Activated gamma-delta T cell treated with Interleukin-2 at 50 U/mL for 16 hours (primary cell): ENCODE data around the gene GRM8.

ENCODE experiments used
- DNase-seq: peaks from one replicate; pipeline ENCODE4 v3.0.0-alpha.2; 2020

The GRM8 gene

DNA sequence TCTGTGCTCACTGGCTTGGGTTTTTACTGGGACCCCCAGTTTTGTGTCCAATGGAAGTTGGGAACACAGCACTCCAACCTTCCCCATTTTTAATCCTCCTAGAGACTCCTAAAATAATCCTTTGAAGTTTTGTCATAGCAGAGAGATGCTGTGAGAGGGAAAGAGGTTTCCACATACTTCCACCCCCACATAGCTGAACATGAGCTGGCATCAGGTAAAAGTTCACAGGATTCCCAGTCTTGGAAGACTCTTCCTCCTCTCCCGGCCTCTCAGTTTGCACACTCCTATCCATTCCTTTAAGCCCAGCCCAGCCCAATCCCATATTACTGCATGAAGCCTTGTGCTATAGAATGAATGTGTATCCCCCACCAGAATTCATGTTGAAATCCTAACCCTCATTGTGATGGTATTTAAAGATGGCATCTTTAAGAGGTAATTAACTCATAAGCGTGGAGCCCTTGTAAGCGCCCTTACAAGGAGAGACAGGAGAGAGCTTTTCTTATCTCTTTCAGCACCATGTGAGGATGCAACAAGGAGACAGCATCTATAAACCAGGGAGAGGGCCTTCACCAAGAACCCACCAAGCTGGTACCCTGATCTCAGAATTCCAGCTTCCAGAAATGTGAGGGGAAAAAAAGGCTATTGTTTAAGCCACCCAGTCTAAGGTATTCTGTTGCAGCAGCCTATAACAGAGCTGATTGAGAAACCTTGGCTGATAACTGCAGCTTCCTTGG is 22.4 kb downstream of the GRM8 start:
- no peak for DNase-seq

DNA sequence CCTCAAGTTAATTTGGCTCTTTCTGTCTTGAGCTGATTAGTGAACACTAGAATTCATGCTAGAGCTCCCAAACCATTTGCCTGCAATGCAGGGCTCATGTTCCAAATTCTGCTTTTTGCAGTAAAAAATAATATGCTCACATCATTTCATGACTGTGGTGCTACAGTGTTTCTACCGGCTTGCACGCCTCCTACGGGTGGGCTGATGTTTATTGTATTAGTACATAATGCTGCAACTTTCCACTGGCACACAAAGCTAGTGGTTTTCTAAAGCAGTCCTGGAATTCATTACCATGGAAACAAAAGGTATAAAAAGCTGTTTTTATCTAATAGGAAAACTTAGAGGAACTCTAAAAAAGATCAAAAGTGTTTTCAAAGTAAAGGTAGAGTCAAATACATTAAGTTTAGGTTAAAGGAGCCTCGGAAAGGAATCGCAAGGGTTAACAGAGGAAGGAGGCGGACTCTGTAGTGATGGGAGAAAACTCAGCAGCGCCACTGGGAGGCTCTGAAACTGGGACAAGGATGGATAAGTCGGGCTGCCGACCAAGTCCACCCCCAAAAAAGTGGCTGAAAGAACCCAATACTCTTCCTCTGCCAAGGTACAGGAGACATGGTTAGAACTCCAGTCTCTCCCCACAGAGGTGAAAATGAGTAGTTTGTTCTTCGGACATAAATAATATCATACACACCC is 25.9 kb downstream of the GRM8 start:
- no peak for DNase-seq

DNA sequence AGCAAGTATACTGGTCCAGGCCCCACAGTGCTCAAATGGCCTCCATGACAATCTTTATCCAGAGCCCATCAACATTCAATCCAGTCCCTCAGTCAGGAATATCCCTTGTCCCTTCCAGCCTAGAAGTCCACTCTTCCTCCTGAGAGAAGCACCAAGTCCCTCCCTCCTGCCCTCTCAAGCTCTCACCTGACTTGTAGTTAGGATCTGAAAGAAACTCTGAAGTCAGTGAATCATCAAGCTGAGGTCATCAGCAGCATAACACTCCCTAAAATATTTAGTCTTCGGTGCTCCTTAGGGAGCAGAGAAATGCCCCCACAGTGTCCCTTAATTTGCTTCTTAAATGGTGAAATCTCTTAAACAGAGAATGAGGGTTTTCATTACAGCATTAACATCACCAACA is 31.0 kb downstream of the GRM8 start:
- no peak for DNase-seq

DNA sequence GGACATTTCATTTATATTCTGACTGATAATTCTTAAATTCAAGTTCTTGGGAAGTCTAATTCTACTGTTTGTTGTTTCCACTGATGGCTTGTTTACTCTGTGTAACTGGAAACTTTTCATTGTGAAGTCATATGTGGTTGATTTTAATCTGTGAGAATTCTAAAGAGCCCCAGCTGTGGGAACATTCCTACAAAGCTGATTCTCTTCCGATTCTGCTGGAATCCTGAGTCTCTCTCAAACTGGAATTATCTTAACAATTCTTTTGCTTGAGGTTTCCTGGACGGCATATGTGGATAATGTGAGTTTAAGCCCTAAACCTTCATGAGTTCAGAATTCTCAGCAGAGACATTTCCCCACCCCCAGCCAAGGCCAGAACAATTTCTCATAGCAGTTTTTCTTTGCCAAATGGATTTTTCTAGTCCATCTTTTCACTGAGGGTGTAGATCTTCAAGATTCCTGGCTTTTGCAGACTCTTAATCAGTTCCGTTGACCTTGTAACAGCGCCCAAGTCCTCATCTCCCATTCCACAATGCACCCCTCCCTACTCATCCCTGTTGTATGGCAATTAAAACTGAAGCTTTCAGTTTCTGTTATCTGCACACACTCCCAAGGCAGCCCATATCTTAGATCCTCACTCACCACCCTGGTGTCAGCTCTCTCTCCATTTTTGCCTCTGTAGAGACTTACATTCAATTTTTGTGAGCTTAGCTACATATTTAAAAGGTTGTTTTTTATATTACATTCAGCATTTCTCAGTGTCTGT is 37.6 kb downstream of the GRM8 start:
- DNase-seq: no peak

DNA sequence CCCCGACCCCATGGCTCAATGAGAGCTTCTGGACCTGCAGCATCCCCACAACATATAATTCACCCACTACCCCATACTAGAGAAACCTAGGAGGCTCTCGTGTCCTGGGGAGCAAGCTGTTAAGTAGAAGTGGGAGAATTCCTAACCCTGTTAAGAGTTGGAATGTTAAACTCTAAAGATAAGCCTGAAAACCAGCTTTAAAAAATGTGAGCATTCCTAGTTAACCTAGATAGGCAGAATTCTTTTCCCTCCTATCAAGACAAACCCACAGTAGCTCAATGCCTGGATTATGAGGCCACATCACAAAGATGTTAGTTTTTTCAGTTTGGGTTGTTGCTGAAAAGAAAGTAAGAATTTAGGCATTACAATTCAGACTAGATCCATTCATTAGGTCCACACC is 42.9 kb downstream of the GRM8 start:
- DNase-seq: no peak

DNA sequence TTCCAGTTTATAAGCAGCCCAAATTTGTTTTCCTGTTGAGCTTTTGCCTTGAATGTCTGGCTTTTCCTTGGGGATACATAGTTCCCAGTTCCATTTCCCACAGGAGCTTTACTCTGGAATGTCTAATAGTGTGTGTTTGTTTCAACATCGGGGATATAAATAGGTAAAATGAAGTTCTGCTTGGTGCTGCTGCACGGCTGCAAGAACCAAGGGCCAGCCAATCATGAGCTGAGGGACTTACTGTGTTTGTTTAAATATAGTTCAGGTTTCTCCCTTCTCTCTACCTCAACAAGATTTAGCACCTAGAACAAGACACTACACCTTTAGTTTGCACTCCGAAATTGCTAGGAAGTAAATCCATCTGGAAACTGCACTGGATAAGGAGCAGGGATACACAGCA is 43.9 kb downstream of the GRM8 start:
- no peak for DNase-seq

DNA sequence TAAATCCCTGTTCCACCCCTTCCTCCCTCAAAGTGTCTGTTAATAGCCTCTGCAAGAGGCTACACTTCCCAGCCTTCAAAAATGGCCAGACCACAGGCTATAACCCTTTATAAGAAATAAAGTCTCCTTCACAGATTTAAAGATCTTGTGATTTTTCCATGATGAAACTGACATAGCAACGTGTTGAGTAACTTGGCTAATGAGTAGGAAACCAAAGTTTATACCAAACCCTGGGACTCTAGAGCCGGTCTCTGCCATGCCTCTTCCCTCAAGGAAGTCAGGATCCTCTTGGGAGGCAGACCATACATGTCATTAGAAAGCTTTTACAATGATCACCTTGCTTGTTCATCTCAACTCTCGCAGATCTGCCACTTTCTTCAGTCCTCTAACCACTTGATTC is 44.4 kb downstream of the GRM8 start:
- DNase-seq: no peak

DNA sequence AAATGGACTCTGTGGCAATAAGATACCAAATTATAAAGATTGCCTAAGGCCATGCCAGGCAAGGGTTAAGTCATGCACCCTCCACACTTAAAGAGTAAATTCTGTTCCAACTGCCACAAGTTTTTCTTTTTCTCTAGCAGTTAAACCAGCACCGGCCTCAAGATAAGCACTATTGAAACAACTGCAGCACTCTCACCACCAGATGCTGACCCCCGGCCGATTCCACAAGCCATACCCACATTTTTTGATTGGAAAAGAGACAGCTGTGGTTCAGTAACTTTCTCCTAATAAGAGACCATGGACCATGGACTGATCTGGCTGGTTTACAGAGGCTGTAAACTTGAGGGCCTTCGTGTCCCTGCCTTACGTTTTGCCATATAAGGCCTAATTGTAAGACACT is 44.9 kb downstream of the GRM8 start:
- DNase-seq: no peak

DNA sequence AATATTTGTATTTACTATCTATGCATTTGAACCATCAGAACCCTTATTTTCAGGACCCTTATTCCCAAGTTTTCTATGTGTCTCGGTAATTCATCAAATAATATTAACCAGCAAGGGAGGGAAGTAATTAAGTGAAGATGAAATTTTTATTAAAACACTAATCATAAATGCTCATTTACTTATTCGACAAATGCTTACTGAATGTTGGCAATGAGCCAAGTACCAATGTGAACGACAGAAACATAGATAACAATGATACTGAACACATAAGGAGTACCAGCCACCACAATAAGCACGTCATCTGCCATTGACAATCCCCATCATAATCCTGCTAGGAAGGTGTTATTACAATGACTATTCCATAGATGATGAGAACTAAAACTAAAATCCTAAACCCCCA is 45.5 kb downstream of the GRM8 start:
- no peak for DNase-seq

DNA sequence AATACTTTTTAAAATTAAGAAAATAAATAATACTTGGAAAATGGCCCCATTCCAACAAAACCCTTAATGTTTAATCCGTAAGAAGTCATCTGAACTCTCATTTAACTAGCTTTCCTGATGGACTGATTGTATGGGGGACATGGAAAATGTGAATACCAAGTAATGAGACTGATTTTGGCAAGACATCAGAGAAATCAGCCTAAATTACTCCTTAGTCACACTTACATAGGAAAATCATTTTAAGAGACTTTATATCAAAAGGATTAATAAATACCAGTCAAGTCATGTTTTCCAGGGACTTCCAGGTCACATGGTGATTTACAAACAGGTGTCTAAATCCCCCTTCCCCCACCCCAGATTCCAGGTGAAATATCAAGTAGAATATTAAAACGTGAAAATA is 58.2 kb downstream of the GRM8 start:
- no peak for DNase-seq

DNA sequence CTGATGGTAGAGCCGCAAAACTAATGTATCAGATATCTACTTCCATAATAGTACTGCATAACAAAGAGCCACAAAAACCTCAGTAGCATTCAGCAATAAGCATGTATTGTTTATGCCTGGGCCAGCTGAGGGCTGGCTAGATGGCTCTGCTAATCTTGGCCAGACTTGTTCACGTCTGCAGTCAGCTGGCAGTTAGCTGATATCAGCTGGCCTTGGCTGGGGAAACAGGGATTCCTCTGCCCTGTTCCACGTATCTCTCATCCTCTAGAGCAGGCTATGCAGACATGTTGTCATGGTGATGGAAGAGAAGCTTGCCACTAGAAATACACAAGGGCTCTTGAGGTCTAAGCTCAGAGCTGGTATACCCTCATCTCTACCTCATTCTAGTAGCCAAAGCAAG is 62.9 kb downstream of the GRM8 start:
- DNase-seq: no peak

DNA sequence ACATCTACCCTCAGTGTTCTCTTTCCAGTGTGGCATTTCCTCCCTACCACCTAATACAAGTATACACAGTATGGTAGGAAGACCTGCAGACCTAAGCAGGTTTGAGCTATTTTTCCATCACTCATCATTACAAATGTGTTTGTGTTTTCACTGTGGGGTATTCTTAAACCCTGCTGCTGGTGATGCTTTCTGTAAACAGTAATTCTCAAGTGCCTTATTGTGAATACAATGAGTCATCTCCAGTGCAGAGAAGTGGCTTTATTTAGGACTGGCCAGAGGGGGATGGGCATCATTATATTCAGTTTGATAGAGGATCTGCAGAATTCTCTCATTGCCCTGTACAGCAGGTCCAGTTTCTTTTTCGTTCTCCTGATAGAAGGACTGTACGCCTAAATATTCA is 63.7 kb downstream of the GRM8 start:
- DNase-seq: no peak

DNA sequence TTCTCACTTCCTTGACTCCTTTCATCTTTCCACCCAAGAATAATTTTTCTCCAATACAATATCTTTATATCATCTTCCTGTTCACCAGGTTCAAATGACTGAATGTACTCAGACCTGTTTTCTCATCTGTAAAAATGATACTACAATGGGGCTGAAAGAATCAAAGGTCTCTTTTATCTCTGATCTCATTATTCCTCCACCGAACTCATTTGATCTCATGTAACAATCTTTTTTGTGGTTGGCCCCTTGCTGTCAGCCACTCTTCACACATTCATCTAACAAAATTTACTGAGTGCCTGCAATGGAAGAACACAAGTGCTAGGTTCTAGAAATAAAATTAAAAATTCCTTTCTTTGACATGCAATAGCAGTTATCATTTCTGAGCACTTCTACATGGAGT is 65.0 kb downstream of the GRM8 start:
- DNase-seq: no peak

DNA sequence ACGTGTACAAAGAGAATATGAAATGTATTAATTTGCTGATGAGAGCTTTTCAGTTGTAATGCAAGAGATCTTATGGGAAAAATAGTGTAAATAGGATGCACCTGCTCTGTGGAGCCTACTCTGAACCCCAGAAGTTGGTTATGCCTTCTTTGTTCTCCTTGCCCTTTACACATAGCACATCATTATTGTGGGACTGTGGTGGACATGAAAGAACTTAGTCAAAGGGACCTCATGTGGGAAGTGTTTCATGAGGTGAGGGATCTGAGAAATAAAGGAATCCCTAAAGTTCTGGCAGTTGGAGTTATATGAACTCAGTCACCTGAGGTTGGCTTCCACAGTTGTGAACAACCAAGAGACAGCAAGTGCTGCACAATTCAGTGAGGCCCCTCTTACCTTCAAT is 66.1 kb downstream of the GRM8 start:
- DNase-seq: no peak

DNA sequence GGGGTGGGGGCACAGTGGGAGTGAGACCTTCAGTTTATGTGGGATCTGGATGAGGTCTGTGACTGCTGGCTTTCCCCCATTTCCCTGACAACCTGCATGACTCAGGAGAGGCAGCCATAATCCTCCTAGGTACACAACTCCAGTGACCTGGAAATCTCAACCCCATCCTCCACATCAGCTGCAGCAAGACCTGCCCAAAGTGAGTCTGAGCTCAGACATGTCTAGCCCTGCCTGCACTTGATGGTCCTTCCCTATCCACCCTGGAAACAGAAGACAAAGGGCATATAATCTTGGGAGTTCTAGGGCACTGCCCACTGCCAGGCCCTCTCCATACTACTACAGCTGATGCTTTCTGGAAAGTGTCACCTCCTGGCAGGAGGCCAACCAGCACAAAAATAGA is 75.6 kb downstream of the GRM8 start:
- DNase-seq: no peak

DNA sequence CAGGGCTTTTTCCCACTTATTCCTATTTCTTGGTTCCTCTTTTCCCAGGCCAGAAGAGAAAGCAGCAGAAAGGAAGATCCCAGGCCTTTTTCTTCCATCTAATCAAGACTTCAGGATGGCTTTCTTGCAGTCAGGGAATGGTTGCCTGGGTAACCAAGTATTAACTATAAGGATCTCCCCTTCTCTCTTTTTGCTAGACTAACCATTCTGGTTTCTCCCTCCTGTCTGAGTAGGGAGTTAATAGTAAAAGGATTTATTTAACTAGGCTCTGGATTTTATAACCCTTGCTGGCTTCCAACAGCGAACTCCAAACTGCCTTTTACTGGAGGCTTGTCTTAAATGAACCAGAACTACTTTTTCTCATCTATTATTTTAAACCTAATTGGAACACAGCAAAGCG is 90.4 kb downstream of the GRM8 start:
- no peak for DNase-seq

DNA sequence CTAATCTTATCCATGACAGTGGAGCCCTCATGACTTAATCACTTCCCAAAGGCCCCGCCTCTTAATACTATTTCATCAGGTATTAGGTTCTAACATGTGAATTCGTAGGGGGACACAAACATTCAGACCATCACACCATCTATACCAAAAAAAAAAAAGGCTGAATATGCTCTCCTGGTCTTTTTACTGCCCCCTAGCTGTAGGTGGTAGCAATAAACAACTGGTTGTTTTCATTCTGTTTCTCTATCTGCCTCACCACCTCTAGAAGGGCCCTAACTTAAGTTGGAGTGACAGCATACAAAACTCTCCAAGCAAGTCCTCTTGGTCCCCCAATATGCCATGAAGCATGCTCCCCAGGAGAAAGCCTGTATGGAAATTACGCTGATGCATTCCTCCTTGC is 94.1 kb downstream of the GRM8 start:
- no peak for DNase-seq

DNA sequence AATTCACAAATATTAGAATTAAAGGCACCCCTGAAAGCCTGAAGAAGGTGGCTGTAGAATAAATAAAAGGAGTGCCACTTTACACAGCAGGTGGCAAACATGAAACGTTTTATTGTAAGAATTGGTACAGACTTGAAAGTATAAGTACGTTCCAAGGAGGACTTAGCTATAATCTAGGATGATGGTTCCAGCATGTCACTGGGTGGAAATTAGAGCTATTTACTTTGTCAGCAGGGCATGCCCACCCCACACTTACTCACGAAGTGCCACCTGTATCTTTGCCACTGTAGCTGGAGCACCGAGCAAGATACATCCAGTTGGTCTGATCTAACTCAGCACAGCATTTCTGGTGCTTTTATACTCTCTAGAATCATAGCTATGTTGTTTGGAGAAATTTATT is 97.8 kb downstream of the GRM8 start:
- DNase-seq: no peak

DNA sequence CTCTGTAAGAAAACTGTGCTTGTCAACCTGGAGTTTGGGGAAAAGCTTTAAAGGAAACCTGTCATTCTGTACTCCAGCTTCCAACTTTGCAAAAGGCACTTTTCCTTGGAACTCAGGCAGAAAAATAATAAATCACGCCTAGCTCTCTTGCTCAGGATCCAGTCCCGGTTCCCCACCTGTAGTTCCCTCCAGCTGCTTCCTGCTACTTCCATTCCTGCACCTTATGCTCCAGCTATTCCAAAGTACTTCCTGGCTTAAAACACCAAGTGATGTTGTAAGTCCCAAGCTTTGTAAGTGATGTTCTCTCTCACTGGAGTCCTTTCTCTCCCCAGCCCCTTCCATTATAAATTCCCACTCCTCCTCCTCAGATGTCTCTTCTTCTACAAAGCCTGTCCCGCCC is 98.6 kb downstream of the GRM8 start:
- DNase-seq: no peak

DNA sequence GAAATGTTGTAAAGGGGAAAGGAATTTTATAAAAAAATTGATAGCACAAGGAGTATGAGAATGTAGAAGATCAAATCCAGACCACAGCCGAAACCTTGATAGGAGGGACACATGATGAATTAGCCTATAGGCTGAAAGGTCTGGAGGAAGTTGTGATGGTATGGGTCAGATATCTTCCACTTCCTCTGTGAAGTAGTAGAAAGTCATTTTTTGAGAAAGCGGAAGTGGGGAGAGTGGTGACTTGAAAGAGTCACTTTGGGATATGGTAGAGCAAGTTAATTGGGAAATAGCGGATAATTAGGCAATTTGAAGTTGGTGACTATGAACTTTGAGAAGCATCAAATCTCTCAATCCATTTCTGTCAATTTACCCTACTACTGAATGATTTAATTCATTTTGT is 99.4 kb downstream of the GRM8 start:
- no peak for DNase-seq

DNA sequence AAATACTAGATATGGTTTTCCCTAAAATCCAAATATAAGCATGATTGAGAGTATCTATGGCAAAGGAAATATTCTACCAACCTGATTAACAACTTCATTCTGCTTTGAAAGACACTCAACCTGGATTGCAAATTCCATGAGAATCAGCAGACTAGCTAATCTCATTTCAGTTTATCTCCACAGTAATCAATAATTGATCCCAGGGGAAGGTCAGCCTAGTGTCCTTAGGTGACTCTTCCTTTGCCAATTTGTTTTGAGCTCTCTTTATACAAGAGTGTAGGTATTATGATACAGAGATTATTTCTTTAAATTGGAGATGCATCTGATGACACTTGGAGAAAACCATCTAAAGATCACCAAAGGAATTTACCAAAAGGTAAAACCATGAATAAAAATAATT is 100.3 kb downstream of the GRM8 start:
- no peak for DNase-seq

DNA sequence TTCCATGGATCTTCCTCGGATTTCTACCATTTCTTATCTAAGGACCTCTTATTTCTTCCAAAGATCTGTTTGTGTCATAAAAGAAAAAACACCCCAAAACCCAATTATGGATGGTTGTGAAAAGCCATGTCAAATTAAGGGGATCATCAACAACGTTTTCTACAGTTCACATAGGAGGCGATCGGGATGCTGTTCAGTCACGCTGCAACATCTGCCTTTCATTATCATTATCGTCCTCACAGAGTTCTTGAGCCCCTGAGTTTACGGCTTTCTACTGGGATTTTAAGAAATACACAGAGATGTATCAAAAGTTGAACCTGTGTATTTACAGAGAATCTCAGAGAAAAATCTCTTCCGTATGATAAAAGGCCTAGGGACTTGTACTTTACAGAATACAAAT is 101.4 kb downstream of the GRM8 start:
- no peak for DNase-seq

DNA sequence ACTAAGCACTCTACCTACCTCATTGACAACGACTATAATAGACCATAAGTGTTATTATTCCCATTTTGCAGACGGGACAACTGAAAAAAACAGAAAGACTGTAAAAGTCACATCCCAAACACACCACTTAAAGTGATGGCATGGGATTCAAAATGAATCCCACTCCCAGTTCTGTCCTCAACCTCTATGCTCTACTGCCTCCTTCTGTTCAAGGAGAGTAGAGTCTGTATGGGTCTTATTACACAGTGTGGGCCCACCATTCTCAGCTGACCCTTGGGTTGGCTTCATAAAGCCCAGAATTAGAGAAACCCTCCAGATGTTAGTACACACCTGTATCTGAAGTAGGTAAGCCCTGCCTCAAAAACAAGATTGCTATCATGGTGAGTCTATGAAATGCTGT is 102.2 kb downstream of the GRM8 start:
- DNase-seq: no peak
